ENCODE measurements around the gene NEO1.
"Not testable (repeated sequence)": the region's sequence is repeated elsewhere in the genome, so short reads cannot be mapped to it uniquely, and the experiment has no call there.

The NEO1 gene

DNA sequence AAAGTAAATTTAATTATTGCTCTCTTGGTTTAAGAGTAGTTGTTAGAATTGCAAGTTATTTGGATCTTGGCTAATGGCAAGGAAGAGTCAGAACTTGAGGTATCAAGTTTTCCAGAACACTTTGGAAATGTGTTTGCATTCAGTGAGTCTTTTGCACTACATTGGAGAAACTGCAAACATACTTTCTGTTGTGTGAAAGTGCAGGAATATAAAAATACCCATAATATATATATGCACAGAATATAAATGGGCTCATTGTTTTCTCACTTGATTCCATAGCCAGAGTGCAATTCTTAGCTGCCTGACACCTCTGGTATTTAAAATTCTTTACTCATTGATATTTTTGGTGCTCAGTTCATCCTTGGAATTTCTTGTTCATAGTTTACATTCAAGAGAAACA lies 223.6 kb downstream of the NEO1 start:
- DNase-seq: no peak

DNA sequence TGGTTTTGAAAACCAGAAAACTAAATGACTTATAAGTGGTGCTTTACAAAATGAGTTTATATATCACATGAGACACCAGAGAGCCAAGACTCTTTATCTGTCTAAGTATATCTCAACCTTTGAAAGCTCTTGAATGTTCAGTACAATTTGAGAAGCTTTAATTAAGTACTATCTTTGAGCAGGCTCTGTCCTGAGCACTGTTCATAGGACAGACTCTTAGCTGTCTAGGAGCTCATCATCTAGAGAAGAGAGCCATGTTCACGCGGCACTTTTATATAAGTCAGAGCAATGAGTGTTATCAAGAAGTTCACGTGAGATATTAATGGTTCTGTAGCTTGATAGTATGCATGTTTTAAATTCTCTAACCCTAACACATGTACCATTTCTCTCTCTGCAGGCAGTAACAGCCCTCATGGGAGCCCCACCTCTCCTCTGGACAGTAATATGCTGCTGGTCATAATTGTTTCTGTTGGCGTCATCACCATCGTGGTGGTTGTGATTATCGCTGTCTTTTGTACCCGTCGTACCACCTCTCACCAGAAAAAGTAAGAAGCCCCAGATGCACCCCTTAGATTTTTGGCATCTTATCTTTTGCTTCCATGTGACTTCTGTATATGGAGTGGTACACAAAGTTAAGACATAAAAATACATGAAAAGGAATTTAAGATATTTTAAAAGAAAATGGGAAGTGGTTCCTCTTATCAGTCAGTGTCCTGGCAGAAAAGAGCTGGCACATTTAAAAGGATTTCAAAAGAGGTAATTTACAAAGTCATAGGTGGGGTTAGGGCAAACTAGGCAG lies 230.5 kb downstream of the NEO1 start:
- no peak for DNase-seq

DNA sequence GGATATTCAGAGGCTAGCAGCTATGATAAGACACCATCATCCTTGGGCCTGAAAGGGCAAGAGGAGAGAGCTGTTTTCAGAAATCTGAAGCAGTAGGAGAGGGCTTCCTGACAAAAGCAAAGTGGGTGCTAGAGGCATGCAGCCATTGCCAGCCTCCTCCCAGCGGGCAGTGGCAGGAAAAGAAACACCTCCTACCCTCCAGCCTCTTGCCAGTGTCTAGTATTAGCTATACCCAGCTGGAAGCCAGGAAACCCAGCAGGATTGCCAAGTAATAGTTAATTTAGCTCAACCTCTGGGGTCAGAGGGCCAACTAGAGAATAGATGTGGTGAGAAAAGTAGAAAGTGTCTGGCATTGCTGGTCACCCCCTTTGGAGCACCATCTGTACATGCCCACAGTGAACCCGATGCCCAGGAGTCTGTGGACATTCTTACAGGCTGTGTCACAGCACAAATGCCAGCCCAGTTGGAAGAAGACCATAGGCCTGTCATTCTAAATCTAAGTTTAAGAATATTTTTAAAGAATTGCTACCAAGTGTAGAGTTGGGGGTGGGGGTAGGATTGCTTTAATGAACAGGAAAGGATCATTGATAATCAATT lies 231.2 kb downstream of the NEO1 start:
- no peak for DNase-seq

DNA sequence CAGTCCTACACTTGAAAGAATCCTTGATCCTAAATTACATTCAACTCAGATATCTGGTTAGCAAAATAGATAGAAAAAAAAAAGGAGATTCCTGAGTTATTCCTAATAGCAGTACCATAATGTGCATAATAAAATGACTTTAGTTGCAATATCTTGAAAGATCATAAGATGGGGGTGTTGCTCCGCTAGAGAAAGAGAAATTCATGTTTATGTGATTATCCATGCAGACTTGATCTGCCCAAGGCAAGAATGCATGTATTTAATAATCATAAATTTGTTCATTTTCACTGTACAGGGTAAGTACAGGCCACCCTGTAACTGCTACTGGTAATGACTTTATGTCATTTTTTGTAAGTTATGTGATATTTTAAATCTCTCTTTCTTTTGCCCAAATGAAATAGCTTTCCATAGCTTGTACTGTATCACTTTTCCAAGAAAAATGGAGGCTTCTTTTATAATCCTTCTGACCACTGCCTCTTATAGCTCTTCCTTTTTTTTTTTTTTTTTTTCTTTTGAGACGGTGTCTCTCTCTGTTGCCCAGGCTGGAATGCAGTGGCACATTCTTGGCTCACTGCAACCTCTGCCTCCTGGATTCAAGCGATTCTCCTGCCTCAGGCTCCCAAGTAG lies 231.9 kb downstream of the NEO1 start:
- peak; percentile 51 for DNase-seq

DNA sequence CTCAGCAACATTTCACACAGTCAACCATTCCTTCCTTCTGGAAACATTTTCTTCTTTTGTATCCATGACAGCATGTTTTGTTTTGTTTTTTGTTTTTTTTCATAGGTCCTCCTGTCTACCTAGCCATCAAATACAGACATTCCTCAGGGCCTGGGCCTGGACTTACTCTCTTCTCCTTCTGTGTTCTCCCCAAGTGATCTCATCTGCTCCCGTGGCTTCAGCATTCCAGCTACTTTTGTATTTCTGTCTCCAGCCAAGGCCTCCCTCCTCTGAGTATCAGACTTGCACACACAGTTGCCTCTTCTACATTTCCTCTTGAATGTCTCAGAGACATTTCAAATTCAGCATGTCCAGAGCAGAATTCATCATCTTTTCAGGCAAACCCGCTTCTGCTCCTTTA lies 234.0 kb downstream of the NEO1 start:
- no peak for DNase-seq

DNA sequence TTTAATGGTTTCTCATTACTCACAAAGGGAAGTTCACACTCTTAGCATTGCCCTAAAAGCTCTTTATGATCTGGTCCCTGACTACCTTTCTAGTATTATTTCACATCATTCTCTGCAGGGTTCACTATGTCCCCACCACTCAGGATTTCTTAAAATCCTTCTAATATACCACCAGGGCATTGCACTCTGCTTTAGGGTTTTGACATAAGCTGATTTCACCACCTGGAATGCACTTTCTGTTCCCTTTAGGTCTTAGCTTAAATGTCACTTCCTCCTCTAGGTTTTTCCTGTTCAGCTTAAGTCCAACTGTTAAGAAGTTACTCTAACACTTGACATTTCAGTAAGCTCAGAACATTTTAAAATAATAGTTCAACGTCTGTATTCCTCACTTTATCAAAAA lies 234.8 kb downstream of the NEO1 start:
- no peak for DNase-seq

DNA sequence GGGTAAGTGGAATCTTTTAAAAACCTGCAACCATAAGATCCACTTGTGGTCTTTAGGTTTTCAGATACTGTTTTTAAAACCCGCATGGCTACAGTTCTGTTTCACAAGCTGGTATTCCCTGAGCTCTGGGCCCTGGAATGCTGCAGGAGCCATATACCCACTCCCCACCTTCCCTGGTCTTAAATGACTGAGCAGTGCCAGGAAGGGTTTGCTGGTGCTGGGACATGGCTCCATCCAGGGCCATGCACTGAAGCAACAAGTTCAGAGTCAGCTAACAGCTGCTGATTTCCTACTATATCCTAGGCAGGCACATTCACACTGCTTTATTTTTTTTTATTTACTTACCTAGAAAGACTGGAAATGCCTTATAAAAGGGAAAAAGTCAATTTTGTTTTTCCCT lies 239.2 kb downstream of the NEO1 start:
- no peak for DNase-seq

DNA sequence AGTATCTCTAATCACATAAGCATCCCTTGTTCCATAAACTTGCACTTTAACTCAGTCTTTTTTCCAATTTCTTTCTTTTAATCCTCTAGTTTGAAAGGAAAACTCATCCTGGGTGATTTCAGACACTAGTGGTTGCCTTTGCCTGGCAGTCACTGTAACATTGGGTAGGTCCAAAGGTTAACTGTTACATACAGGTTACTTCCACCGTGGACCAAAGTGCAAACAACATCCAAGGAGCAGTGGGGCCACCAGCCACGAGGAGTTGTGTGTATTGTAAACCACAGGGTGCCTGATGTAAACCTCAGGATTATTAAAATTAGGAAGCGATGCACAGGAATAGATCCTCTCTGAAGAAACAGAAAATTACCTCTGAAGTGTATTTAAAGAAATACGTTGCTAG lies 241.5 kb downstream of the NEO1 start:
- no peak for DNase-seq

DNA sequence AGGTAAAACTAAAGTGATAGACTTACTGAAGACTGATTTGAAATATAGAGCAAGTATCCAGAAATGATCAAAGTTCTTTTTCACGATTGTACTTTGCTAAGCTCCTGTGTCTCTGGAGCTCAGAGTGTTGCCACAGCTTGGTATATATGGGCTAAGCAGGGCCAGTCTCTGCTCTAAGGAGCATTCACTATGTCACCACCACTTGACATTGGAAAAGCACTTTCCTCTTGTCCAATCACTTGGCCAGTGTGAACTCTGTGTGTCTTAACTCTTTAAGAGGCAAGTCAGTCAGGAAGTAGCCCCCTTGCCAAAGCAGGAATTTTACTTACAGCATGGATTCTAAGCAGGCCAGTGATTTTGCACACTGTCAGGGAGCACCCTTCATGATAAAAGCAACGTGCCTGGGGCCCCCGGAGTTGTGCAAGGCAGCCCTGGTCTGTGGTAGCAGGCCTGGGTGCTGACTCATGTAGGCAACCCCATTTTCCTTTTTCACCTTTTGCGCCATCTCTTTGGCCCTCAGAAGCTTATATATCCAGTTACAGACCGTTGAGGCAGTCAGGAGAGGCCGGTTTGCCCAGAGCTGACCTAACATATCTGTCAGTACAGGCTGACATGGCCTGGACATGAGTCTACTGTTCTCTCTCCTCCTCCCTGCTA lies 243.5 kb downstream of the NEO1 start:
- DNase-seq: no peak

DNA sequence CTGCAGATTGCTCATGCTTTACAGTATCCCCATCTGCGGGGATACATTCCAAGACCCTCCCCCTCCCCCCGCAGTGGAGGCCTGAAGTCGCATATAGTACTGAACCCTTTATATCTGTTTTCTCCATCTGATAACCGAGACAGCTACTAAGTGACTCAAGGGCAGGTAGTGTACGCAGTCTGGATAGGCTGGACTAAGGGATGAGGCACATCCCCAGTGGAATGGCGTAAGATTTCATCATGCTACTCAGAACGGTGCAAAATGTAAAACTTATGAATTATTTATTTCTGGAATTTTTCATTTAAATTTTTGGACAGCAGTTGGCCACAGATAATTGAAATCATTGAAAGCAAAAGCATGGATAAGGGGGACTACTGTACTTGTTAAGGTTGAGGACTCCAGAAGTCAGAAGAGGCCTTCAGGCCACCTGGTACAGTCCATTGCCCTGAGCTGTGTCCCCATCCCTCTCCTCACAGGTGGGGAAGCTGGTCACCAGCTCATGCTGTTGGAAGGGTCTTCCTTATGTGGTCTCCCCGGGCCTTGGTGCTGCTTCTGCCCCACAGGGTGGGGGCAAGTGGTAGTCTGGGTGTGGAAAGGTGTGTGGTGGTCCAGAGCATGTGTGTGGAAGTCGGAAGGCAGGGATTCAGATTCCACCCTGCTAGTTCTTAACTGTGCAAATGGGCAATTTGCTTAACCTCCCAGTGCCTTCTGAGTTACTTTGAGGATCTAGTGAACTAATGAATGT lies 244.5 kb downstream of the NEO1 start:
- no peak for DNase-seq

DNA sequence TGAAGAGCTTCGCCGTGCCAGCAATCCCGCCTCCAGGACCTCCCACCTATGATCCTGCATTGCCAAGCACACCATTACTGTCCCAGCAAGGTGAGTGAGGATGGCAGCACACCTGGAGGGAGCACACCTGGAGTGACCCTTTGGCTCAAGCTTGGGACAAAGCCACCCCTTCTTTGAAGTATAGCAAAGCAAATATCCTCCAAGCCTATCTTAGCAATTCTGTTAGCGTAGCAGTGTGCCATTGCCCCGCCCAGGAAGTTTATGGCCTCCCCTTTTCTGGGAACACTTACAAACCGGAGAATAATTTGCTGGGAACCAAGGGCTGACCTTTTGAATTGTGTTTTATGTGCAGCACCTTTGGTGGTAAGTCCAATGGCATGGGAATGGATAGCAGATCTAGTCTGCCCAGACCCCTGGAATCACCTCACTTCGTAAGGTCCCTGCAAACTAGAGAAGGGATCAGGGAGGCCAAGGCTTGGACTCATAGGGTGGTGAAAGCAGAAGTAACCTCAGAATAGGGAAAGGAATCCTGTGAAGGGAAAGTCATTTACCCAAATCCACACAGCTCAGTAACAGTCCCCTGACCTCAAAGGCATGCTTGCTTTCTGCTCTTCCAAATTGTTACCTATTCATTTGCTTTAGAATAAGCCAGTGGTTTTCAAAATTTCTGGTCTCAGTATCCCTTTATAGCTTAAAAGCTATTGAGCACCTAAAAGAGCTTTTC lies 246.4 kb downstream of the NEO1 start:
- DNase-seq: no peak

DNA sequence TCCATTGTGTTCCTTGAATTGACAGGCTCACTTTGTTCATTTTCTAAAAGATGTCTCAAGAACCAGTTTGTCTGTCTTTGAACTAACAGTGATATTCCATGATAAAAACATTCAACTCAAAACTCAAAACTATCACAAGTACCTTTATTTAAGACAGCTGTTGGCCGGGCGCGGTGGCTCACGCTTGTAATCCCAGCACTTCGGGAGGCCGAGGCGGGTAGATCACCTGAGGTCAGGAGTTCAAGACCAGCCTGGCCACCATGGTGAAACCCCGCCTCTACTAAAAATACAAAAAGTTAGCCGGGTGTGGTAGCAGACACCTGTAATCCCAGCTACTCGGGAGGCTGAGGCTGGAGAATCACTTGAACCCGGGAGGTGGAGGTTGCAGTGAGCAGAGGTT lies 248.0 kb downstream of the NEO1 start:
- DNase-seq: not testable (repeated sequence)

DNA sequence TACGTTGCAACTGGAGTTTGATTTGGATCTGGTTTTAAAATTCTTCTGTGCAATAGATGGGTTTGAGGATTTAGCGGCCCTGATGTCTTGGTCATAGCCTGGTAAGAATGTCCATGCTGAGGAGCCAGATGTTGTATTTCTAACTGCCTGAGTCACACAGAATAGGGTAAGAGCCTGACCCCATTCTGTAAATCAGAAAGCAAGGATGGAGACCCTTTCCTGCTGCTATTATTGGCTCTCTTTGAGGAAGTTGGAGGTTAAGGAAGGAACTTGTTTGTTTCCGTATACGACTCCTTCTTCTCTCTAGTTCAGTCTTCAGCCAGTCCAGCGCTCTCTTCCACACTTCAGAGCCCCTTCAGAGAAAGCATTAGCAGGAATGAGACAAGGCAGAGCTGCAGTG lies 251.4 kb downstream of the NEO1 start:
- DNase-seq: peak; percentile 8

DNA sequence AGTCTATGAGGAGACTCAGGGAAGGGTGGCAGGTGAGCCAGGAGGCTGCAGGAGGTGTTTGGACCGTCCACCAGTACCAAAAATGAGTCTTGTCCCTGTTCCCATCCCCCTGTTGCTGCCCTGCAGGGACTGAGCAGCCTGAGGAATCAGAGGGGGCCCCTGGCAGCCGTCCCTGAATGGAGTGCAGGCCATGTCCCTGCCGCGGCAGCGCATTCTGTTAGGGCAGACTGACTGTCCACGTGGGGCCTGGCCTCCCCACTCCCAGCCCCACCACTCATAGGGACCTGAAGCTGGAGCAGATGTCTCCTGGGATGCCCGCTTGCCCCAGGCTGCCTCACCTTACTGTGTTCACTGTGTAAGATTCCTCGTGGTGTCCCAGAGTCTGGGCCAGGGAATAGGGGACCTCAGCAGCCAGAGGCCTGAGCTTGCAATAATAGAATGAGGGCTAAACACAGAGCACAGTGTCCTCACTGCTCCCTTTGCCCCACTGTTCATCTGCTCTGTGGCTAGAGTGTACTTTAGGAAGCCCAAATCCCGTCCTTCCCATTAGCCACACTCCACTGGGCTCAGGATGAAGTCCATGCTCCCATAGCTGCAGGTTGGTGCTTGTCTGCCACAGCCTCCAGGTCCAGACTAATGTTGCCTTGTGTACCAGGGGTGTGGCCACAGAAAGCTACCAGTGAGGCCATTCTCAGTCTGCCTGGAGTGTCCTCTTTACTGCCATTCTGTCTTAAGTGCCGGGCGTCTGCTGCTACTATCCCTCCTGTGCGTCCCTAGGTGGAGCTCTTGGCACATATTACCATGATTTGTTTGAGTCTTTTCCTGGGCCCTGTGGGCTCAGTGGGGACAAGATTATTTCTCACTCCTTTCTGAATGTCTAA lies 253.3 kb downstream of the NEO1 start:
- DNase-seq: peak; percentile 91

DNA sequence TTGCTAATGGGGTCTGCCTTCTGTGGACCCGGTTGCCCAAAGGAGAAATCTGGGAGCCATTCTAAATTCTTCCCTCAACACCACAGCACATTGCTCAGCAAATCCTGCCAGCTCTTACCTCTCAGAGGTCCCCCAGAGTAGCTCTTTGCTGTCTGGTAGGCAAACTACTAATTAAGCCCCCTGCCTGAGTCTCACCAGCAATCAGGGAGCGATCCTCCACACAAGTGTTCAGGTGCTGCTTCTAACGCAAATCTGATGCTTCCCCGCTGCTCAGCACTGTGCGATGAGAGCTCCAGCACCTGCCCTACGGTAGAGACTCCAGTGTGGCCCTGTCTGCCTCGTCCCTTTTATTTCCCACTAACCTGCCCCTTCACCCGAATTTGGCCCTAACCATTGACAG lies 256.0 kb downstream of the NEO1 start:
- DNase-seq: no peak

DNA sequence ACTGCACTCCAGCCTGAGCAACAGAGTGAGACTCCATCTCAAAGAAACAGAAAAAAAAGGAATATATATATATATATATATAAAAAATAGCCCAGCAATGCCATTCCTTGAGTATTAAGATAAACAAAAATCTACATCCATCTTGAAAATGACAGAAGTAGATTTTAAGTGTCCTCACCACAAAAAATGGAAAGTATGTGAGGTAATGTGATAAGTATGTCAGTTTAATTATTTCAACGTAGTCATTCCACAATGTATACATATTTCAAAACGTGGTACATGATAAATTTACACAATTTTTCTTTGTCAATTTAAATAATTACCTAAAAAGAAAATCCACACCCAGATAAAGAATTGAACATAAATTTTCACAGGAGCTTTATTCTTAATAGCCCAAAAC lies 261.6 kb downstream of the NEO1 start:
- DNase-seq: no peak

DNA sequence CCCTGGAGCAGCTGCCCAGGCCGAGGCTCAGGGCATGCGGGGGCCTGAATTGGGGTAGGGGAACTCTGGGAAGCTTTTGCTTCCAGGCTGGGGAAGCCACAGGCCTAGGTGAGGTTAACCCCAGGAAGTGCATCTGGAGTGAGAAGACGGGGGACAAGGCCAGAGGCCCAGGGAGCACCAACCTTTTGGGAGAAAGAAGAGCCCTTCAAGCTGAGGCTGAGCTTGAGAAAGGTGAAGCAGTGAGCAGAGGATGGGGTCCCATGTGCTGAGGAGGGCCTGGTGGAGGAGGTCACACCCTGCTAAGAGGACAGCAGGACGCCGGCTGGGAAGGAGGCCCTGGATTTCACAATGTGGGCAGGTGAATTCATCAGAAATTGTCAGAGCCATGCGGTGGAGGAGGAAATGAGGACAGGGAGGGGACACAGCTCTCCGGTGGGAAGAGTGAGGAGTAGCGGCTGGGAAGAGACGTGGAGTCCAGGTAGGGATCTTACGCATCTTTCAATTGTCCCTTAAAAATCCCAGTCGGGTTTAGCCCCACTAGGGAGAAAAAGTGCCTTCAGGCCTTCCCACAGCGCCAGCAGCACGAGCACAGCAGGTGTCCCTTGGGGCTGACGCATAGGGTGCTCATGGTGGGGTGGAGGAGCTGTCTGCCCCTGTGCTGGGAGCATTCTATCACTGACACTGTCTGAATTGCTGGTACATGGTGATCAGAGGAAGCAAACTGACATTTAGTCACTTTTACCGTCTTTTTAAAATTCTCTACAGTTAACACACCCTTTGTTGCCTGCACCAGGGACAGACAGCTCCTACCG lies 265.6 kb downstream of the NEO1 start:
- DNase-seq: peak; percentile 16

DNA sequence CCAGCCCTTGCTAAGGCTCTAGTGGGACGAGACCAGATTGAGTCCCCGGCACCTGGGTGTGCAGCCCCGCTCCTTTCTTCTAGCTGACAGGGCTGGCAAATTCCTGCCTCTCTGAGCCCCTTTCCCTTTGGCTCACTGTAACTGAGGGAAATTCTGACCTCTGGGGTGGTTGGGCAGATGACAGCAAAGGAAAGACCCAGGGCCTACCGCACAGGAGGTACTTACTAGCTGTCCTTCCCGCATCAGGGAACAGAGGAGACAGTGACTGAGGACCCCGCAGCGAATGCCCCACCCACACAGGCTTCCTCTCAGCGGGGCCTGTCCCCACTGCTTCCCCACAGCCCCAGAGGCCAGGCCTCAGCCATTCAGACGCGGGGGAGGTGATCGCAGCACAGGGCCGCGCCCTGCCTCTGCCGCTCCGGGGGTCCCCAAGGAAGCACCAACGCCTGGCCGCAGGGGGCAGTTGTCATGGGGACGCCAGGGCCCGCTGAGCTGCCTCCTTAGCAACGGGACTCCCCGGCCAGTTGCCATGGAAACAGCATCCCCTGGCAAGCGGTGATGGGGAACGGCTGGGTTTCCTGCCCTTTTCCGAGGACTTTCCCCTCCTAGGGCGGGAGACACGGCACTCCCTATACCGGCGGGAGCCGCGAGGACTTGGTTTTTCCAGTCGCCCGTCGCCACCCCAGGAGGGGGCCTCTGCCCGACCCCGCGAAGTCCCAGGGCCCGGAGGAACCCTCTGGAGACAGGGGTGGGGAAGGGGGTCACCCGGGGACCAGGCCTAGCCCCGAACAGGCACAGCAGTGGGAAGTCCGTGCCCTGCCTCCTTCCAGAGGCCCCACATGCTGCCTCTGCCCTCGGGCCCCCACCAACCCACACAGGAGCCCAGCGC lies 266.4 kb downstream of the NEO1 start:
- peak; percentile 85 for DNase-seq

Measured in eye (tissue), 1 donor.